Umbilical cord (tissue), 2 donors: Measurements from ENCODE around the gene LRP5. TPM values are rescaled to one million over a fixed set of nuclear protein-coding genes. Genes with fewer than 3 reads are reported as not detected.
"Not testable (repeated sequence)": the region's sequence is repeated elsewhere in the genome, so short reads cannot be mapped to it uniquely, and the experiment has no call there.

ENCODE experiments used
- DNase-seq: peaks from one replicate; pipeline ENCODE4 v3.0.0-alpha.2; 2015; ENCODE audit warnings: low spot score
- total RNA-seq: library from RNA; depleted of rRNA; stranded (reverse); fragments of >200 nt; gene quantifications from one replicate; pipeline ENCODE4 v1.2.3, GENCODE V29; 2014; ENCODE audit warnings: low replicate concordance; ENCODE audit not compliant: insufficient read depth

LRP5 gene
- total RNA-seq, 1 donor from 2014 or later: 50.6 TPM

DNA sequence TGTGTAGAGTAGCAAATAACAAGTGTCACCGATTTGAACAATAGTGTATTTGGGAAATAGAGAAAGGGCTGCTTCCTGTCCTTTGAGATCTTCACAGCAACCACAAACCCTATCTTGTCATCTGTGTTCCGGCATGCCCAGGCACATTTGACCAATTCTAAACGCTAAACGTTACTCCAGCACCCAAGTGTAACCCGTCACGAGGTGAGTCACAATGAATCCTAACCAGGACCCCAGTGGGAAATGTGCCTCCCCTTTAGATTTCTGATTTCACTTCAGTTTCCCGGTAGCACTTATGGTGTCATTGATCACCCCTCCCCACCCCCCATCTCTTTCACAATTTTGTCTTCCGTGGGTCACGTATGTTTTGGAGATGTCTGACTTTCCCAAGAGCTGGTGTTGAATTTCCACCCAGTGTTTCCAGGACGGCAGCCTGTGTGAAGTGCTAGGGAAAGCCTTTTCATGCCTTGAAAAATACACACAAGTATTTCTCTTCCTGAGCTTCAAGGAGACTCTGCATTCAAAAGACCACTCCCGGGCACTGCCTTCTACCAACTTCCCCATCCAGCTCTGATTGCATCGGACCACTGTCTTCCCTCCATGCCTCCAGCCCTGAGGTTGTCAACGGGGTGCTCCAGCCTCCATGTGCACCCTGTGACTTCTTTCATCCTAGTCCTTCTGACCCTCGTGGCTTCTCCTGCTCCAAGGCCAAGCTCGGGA is 30.1 kb upstream of the LRP5 start:
- no peak for DNase-seq

DNA sequence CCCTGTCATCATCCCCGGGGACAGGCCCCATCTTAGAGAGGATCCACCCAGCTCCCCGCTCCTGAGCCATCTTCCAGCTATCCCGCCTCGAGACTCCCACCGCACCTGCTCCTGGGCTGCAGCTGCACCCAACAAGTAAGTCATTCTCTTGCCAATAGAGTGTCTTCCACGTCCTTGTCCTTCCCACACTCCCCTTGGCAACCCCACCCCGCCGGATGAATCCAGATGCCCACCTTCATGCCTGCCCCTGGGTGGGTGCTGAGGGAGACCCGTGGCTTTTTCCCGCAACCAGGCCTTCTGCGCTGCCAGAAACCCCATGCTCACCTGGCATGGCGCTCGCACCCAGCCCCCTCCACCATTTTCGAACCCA is 29.5 kb upstream of the LRP5 start:
- DNase-seq: no peak

DNA sequence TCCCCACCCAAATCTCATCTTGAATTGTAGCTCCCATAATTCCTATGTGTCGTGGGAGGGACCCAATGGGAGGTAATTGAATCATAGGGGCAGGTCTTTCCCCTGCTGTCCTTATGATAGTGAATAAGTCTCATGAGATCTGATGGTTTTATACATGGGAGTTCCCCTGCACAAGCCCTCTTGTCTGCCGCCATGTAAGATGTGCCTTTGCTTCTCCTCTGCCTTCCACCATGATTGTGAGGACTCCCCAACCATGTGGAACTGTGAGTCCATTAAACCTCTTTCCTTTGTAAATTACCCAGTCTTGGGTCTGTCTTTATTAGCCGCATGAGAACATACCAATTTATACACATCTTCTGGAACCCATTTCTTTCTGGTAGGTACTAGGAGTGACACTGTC is 27.8 kb upstream of the LRP5 start:
- DNase-seq: not testable (repeated sequence)

GRCh38 chr11:68287419-68287818 is 25.0 kb upstream of the LRP5 start:
- DNase-seq: no peak

GRCh38 chr11:68289456-68289855 is 22.9 kb upstream of the LRP5 start:
- no peak for DNase-seq

GRCh38 chr11:68293708-68294107 is 18.7 kb upstream of the LRP5 start:
- no peak for DNase-seq

- no peak for DNase-seq
Measured at GRCh38 chr11:68295271-68295670, 17.1 kb upstream of the LRP5 start.

DNA sequence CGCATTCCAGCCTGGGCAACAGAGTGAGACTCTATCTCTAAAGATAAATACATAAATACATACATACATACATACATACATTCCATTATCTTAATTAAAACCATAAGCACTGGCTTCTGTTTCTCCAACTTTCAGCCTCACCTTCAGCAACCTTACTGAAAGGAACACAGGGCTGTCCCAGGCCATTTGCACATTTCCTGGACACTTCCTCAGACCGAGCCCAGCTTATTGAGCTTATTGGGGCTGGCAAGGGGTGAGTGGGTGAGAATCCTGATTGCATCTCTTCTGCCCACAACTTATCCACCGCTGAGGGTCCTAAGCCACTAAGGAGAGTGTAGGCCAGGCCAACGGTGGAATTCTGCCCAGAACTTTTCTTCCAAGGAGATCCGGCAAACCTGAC is 16.5 kb upstream of the LRP5 start:
- no peak for DNase-seq

DNA sequence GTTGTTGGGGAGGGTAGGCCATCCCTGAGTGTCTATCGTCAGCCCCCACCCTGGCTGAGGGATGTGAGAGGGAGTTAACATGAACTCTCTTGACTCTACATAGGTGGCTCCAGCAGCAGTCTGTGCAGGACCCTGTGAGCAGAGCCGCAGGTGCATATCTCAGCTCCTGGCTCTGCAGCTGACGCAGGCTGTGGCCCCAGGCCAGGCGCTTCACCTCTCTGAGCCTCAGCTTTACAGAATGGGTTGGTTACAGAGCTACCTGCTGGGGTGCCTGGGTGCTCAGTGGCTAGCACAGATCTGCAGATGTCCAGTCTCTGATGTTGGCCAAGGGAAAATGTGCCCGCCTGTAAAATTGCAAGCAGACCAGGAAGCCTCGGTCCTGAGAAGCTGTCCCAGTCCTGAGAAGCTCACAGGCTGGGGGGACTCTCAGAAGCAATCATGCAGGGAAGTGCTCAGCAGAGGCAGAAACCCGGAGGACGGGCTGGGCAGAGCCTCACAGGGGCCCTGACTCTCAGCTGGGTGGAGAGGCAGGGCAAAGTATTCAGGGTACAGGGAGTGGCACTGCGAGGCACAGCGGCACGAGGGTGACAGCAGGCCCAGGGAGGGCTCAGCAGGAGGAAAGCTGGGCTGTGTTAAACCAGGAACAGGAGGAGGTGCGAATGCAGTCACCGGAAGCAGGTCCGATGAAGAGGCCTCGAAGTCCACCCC is 15.9 kb upstream of the LRP5 start:
- DNase-seq: no peak

DNA sequence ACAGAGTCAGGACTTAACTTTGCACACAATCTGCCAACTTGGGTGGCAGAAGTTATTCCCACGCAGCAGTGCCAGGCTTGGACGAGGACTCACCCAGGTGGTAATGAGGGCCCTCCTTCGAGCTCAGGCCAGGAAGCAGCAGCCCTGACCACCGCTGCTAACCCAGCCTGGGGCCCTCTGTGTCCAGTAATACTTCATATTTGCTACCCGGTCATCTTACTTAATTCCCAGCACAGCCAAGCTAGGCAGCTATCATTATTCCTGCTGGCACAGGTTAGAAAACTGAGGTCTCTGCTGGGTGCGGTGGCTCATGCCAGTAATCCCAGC is 15.4 kb upstream of the LRP5 start:
- no peak for DNase-seq

GRCh38 chr11:68297494-68297811 is 14.9 kb upstream of the LRP5 start:
- DNase-seq: no peak

- DNase-seq: peak; percentile 72
Measured at GRCh38 chr11:68297812-68298658, 14.4 kb upstream of the LRP5 start.

GRCh38 chr11:68298659-68299516 is 13.5 kb upstream of the LRP5 start:
- DNase-seq: no peak

- not testable (repeated sequence) for DNase-seq
Measured at GRCh38 chr11:68299517-68299879, 12.9 kb upstream of the LRP5 start.

DNA sequence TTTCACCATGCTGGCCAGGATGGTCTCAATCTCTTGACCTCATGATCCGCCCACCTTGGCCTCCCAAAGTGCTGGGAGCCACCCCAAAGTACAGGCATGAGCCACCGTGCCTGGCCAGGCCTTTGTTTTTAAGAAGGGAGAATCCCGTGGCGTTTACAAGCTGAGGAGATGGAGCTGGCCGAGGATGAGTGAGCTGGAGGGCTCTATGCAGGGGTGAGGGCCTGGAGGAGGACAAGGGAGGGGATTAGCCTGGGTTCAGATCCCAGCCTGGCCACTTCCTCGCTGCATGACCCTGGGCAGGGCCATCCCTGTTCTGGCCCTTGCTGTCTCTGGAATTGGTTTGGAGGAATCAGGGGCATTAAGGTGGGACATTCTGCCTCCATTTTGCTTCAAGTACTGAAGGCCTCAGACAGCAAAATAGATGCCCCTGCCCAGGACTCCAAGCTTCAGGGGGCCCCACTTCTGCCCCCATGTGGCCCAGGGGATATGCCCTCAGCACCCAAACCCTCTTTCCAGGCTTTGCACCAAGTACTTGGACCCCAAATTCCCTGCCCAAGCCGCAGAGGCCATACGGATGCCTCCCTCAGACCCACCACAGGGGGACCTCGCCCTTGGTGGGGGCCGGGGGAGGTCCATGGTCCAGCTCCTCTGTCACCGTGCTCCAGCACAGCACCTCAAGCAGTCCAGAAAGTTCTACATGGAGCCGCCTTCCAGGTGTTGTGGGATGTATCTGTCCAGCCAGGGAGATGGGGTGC is 12.1 kb upstream of the LRP5 start:
- no peak for DNase-seq

DNA sequence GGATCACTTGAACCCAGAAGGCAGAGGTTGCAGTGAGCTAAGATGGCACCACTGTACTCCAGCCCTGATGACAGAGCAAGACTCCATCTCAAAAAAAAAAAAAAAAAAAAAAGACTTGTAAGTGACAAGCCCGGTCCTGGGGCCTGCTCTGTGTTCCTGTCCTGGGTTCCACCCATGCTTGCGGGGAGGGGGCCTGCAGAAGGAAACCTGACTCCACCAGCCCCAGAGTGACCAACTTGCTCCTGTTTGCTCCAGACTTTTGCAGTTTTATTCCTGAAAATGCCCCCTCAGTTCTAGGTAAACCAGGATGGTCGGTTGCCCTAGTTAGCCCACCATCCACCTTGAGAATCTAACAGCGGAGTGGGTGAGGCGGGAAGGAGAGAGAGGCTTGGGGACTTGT is 10.1 kb upstream of the LRP5 start:
- no peak for DNase-seq

DNA sequence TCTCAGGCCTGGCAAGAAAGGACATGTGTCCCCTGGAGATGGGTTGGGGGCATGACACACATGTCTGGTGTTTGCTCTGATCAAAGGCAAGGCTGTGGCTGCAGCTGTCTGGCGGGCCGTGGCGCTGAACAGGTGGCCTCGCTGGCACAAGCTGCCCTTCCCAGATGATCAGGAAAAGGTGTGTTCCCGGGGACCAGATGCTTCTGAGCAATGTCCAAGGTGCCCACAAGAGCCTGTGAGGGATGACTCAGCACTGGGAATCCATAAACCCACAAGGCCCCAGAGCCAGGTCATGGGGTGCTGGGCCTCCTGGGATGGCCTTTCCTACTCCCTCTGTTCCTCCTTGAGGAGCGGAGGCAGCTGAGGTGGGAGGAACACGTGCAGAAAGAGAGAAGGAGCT is 9.7 kb upstream of the LRP5 start:
- no peak for DNase-seq

DNA sequence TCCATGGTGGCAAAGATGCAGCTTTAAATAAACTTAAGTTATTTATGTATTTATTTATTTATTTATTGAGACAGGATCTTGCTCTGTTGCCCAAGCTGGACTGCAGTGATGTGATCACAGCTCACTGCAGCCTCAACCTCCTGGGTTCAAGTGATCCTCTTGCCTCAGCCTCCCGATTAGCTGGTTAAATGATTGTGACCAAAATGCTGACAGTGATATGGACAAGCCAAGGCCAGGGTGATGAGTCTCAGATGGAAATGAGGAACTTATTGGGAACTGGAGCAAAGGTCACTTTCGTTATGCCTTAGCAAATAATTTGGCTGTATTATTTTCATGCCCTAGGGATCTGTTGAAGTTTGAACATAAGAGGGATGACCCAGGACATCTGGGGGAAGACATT is 9.3 kb upstream of the LRP5 start:
- no peak for DNase-seq

DNA sequence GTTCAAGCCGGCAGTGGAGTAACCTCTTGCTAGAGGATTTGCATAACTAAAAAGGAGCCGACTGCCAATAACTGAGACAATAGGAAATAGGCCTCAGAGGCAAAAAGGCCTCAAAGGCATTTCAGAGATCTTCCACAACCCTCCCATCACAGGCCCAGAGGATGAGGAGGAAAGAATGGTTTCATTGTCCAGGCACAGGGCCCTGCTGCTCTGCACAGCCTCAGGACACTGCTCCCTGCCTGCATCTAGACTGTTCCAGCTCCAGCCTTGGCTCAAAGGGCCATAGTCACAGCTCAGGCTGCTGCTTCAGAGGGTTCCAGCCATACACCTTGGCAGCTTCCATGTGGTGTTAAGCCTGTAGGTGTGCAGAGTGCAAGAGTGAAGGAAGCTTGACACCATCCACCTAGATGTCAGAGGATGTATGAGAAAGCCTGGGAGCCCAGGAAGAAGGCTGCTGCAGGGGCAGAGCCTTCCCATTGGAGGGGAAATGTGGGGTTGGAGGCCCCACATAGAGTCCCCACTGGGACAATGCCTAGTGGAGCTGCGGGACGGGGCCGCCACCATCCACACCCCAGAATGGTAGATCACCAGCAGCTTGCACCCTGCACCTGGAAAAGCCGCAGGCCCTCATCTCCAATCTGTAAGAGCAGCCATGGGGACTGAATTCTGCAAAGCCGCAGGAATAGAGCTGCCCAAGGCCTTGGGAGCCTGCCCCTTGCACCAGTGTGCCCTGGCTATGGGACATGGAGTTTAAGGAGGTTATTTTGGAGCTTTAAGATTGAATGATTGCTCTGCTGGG is 8.2 kb upstream of the LRP5 start:
- DNase-seq: no peak

DNA sequence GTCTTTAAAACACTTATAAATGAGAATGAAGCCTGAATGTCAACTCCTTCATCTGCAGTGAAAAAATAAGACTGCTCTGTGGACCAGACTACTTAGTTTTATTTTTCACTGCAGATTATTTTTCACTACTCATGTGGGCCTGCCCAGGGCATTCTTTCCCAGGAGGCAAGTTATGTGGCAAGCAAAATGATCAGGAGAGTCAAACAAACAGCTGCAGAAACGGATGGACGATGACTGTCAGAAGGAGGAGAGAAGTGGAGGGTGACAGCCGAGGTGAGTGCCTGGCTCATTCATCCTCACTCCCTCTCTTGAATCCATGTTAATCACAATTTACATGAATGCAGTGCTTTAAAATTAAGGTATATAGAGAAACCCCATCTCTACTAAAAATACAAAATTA is 5.8 kb upstream of the LRP5 start:
- DNase-seq: no peak
